Rectal smooth muscle tissue (tissue), 1 donor: ENCODE measurements around the gene CTIF.

Source experiments
- H3K27ac ChIP-seq: one replicate; pipeline ENCODE4 v1.7.0; 2013; ENCODE audit warnings: low read depth, low read length, inconsistent platforms
- H3K27me3 ChIP-seq: one replicate; pipeline ENCODE4 v1.7.0; 2013; ENCODE audit warnings: low read length; ENCODE audit not compliant: control insufficient read depth, insufficient read depth
- H3K36me3 ChIP-seq: one replicate; pipeline ENCODE4 v1.7.0; 2013; ENCODE audit warnings: low read length; ENCODE audit not compliant: control insufficient read depth, insufficient read depth
- H3K4me1 ChIP-seq: one replicate; pipeline ENCODE4 v1.7.0; 2013; ENCODE audit warnings: low read length; ENCODE audit not compliant: control insufficient read depth, insufficient read depth
- H3K4me3 ChIP-seq: one replicate; pipeline ENCODE4 v1.7.0; 2013; ENCODE audit warnings: low read length
- H3K9ac ChIP-seq: one replicate; pipeline ENCODE4 v1.7.0; 2013; ENCODE audit warnings: low read length

Gene CTIF

DNA sequence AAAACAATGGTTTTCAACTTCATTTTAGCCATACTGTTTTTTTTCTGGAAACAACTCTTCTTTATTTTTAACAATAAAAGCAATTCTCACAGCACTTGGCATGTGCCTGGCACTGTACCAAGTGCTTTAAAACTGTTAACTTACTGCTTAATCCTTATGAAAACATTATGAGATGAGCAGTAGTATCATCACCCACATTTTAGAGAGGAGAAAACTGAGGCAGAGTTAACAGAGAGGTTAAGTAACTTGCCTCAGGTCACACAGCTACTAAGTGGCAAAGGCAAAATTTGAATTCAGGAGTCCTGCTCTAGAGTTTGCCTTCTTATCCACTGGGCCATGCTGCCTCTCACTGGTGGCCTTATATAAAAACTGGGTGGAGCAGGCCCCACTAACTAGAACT is 23.2 kb downstream of the CTIF start:
- Histone ChIP-seq H3K9ac (no peak overlapping the region), H3K36me3 (no peaks in the 10 kb centered on the region), H3K4me3 (no peak overlapping the region), H3K27me3 (no peaks in the 10 kb centered on the region), H3K27ac (peak overlapping the region; percentile 34), H3K4me1 (peaks cover 19% of the 10 kb centered on the region)

DNA sequence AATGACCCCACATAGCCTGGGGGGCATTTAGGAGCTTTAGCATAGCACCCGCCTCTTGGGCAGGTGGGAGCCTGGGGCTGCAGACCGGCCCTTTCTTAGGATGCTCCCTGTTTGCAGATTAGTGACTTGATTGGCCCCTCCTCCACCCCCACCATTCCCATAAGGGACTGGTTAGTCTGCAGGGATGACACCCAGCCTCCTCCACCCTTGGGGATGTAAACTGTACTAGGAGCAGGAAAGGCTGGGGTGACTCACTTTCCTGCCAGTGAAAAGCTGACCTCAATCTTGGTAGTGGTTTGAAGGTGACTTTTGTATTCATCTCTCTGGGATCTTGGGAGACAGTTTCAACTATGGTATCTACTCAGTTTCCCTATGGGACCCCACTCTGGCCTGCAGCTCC is 24.2 kb downstream of the CTIF start:
- Histone ChIP-seq H3K36me3 (no peaks in the 10 kb centered on the region), H3K27me3 (no peaks in the 10 kb centered on the region), H3K4me3 (no peak overlapping the region), H3K9ac (no peak overlapping the region), H3K4me1 (peaks cover 15% of the 10 kb centered on the region), H3K27ac (no peak overlapping the region)

DNA sequence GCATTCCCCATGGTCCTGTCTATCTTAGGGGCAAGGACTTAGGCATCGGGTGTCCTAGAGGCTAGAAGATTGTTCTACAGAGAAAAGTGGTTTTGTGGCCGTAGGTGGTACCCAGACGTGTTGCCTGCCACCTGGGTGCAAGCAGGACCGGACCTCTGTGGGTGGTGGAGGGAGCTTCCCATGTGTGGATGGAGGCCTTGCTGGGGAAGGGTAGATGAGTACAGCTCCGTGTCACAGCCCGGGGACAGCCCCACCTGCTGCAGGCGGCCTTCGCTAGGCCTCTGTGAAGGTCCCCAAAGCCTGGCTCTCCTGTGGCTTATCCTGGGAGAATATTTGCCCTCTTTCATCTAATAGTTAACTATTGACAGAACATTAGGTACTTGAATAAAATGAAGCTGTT is 25.3 kb downstream of the CTIF start:
- Histone ChIP-seq H3K9ac (no peak overlapping the region), H3K27ac (no peak overlapping the region), H3K4me3 (no peak overlapping the region), H3K4me1 (peaks cover 15% of the 10 kb centered on the region), H3K27me3 (no peaks in the 10 kb centered on the region), H3K36me3 (no peaks in the 10 kb centered on the region)

DNA sequence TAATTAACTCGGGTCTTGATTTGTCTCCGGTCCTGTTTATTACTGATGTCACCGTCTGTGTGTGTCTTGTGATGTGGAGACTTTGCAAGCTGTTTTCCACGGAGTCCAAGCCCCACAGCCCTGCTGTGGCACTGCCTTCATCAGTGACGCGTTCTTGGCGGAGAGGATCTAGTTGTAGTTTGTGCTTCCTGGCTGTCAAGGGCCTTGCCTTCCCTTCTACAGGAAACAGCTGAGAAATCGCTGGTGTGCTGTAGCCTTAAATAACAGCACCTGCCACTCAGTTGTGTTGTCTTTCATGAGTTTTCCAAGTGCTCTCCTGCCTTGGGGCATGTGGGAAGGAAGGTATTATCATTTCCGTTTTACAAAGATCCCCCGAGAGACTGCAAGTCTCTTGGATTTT is 26.3 kb downstream of the CTIF start:
- Histone ChIP-seq H3K27ac (no peak overlapping the region), H3K27me3 (no peaks in the 10 kb centered on the region), H3K9ac (no peak overlapping the region), H3K4me3 (no peak overlapping the region), H3K4me1 (peaks cover 15% of the 10 kb centered on the region), H3K36me3 (no peaks in the 10 kb centered on the region)

GRCh38 chr18:48566589-48566988 is 27.8 kb downstream of the CTIF start:
- H3K36me3 ChIP-seq: no peaks in the 10 kb centered on the region
- no peak overlapping the region for H3K27ac ChIP-seq
- H3K9ac ChIP-seq: no peak overlapping the region
- H3K4me3 ChIP-seq: no peak overlapping the region
- no peaks in the 10 kb centered on the region for H3K27me3 ChIP-seq
- peaks cover 14% of the 10 kb centered on the region for H3K4me1 ChIP-seq

DNA sequence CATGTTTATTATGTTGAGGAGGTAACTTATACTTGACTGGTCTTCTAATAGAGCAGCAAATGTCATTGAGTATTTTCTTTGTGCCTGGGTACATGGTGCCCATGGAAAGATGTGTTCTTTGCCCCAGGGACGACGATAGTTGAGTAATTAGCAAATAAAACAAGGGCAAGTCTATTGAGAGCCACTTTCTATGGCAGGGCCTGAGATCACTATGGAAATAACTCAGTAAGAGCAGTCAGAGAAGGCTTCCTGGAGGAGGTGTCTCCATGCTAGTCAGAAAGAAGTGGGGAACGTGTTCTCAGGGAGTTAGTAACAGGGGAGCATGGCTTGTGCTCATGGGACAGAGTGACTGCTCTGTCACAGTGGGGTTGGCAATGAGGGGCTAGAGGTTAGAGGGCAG is 28.6 kb downstream of the CTIF start:
- Histone ChIP-seq H3K4me1 (peaks cover 6% of the 10 kb centered on the region), H3K9ac (no peak overlapping the region), H3K36me3 (no peaks in the 10 kb centered on the region), H3K27ac (no peak overlapping the region), H3K4me3 (no peak overlapping the region), H3K27me3 (no peaks in the 10 kb centered on the region)

GRCh38 chr18:48569139-48569914 is 30.5 kb downstream of the CTIF start:
- H3K9ac ChIP-seq: no peak overlapping the region
- peaks cover 2% of the 10 kb centered on the region for H3K4me1 ChIP-seq
- H3K27me3 ChIP-seq: no peaks in the 10 kb centered on the region
- H3K4me3 ChIP-seq: no peak overlapping the region
- H3K27ac ChIP-seq: no peak overlapping the region
- no peaks in the 10 kb centered on the region for H3K36me3 ChIP-seq

DNA sequence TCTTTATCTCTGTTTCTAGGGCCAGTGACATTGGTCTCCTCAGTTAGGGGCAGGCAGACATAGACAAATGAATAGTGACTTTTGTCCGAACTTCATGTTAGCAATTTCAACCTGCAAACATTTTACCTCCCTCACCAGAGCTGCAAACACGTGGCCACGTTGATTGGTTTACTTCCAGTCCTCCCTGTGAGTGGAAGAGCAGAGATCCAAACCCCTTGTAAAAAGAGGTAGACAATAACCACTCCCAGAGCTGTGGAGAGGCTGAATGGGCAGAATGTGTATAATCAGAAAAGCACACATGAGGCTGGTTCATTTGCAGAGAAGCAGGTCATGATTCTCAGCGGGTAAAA is 31.1 kb downstream of the CTIF start:
- Histone ChIP-seq H3K9ac (no peak overlapping the region), H3K27me3 (no peaks in the 10 kb centered on the region), H3K4me3 (no peak overlapping the region), H3K27ac (peak overlapping the region; percentile 38), H3K36me3 (no peaks in the 10 kb centered on the region), H3K4me1 (peaks cover 2% of the 10 kb centered on the region)

- H3K27ac ChIP-seq: peak overlapping the region; percentile 56
- H3K9ac ChIP-seq: no peak overlapping the region
- no peaks in the 10 kb centered on the region for H3K36me3 ChIP-seq
- no peaks in the 10 kb centered on the region for H3K27me3 ChIP-seq
- no peak overlapping the region for H3K4me3 ChIP-seq
- peaks cover 2% of the 10 kb centered on the region for H3K4me1 ChIP-seq
These were observed 31.5 kb downstream of the CTIF start for GRCh38 chr18:48570313-48570712.

DNA sequence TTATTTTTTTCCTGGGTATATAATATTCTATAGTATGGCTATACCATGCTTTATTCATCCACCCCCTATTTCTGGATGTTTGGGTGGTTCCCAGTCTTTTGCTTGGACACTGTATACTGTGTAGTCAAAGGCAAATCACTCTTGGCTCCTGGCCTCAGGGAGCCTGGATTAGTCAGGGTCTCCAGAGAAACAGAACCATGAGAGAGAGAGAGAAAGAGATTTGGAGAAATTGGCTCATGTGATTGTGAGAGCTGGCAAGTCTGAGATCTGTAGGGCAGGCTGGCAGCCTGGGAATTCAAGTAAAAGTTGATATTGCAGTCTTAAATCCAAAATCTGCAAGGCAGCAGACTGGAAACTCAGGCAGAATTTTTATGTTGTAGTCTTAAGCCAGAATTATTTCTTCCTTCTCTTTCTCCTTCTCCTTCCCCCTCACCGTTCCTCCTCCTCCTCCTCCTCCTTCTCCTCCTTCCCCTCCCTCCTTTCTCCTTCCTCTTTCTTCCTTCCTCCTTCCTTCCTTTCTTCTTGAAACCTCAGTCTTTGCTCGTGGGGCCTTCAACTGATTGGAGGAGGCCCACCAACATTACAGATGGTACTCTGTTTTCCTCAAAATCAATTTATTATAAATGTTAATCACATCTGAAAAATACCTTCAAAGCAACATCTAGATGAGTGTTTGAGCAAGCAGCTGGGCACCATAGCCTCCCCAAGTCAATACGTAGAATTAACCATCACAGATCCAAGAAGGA is 33.0 kb downstream of the CTIF start:
- Histone ChIP-seq H3K36me3 (no peaks in the 10 kb centered on the region), H3K4me1 (peaks cover 2% of the 10 kb centered on the region)

GRCh38 chr18:48572402-48573126 is 33.7 kb downstream of the CTIF start:
- Histone ChIP-seq H3K4me1 (peaks cover 2% of the 10 kb centered on the region), H3K36me3 (no peaks in the 10 kb centered on the region), H3K27me3 (no peaks in the 10 kb centered on the region), H3K9ac (no peak overlapping the region), H3K4me3 (no peak overlapping the region), H3K27ac (no peak overlapping the region)

More for the DNA sequence above, 33.0 kb downstream of the CTIF start:
- Histone ChIP-seq H3K4me3 (no peak overlapping the region), H3K27me3 (no peaks in the 10 kb centered on the region), H3K27ac (no peak overlapping the region), H3K9ac (no peak overlapping the region)

GRCh38 chr18:48573632-48574283 is 34.9 kb downstream of the CTIF start:
- H3K4me1 ChIP-seq: peaks cover 2% of the 10 kb centered on the region
- H3K27me3 ChIP-seq: no peaks in the 10 kb centered on the region
- H3K9ac ChIP-seq: no peak overlapping the region
- H3K36me3 ChIP-seq: no peaks in the 10 kb centered on the region
- H3K4me3 ChIP-seq: no peak overlapping the region
- no peak overlapping the region for H3K27ac ChIP-seq
